ENCODE results near the gene MRPL16.
A peak's percentile ranks its signal among the peaks of the same experiment; 100 is the strongest.

- TF ChIP-seq, protein P1, sequence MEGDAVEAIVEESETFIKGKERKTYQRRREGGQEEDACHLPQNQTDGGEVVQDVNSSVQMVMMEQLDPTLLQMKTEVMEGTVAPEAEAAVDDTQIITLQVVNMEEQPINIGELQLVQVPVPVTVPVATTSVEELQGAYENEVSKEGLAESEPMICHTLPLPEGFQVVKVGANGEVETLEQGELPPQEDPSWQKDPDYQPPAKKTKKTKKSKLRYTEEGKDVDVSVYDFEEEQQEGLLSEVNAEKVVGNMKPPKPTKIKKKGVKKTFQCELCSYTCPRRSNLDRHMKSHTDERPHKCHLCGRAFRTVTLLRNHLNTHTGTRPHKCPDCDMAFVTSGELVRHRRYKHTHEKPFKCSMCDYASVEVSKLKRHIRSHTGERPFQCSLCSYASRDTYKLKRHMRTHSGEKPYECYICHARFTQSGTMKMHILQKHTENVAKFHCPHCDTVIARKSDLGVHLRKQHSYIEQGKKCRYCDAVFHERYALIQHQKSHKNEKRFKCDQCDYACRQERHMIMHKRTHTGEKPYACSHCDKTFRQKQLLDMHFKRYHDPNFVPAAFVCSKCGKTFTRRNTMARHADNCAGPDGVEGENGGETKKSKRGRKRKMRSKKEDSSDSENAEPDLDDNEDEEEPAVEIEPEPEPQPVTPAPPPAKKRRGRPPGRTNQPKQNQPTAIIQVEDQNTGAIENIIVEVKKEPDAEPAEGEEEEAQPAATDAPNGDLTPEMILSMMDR (IDR thresholded peaks at IDR 0.05) = peak; percentile 52 to 76 (median 57)
- no peak for TF ChIP-seq POLR2A (IDR thresholded peaks at IDR 0.05)
Measured at GRCh38 chr11:59822989-59823566, 12.5 kb upstream of the MRPL16 start.
